ENCODE measurements around the gene PJA1.

The PJA1 gene

DNA sequence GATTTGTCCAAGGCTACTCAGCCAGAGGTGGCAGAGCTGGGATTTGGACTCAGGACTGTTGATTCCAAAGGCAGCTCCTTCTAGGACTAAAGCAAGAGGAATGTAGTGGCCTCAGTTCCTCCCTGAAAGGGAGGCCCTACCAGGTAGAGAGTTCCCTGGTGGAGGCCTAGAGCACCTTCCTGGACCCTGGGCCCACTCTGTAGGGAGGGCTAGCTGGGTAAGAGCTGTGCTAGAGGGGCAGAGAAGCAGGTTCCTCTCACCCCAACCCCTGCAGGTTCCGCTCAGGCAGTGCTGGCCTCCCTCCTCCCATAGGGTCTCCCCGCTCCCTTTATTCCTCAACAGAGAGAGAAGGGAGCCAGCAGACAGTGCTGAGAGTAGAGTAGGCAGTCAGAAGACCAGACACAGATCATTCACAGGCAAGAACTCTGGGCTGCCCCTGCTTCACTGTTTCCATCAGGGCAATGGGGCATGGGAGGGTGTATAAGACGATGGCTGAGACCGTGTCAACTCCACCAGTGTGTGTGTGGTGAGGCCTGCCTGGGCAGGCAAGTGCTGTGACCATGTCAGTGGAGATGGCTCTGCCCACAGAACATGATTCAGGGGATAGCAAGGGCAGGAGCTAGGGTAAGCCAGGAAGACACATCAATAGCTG is 12.4 kb upstream of the PJA1 start:
- Histone ChIP-seq H3K4me1 (ENCODE audit: insufficient read depth, low read length, severe bottlenecking) (no peaks in the 10 kb centered on the region), H3F3A (ENCODE audit: insufficient read depth, low read length) (no peaks in the 10 kb centered on the region), H3K27ac (ENCODE audit: low read depth, low read length, poor library complexity, severe bottlenecking) (no peak overlapping the region), H3K4me3 (ENCODE audit: low read depth, low read length, poor library complexity, severe bottlenecking) (no peak overlapping the region), H3K9ac (ENCODE audit: low read length) (no peak overlapping the region), H3K79me2 (ENCODE audit: insufficient read depth, low read length) (no peaks in the 10 kb centered on the region), H3K9me2 (ENCODE audit: low read depth, low read length) (no peaks in the 10 kb centered on the region), H4K20me1 (ENCODE audit: insufficient read depth, low read length) (no peaks in the 10 kb centered on the region), H2AFZ (ENCODE audit: low read length) (no peak overlapping the region), H3K27me3 (ENCODE audit: insufficient read depth, low read length) (no peaks in the 10 kb centered on the region), H3K4me2 (ENCODE audit: low read length) (no peak overlapping the region), H3K9me3 (ENCODE audit: low read length) (no peaks in the 10 kb centered on the region), H3K36me3 (ENCODE audit: insufficient read depth, low read length) (no peaks in the 10 kb centered on the region)
- TF ChIP-seq, protein P1, sequence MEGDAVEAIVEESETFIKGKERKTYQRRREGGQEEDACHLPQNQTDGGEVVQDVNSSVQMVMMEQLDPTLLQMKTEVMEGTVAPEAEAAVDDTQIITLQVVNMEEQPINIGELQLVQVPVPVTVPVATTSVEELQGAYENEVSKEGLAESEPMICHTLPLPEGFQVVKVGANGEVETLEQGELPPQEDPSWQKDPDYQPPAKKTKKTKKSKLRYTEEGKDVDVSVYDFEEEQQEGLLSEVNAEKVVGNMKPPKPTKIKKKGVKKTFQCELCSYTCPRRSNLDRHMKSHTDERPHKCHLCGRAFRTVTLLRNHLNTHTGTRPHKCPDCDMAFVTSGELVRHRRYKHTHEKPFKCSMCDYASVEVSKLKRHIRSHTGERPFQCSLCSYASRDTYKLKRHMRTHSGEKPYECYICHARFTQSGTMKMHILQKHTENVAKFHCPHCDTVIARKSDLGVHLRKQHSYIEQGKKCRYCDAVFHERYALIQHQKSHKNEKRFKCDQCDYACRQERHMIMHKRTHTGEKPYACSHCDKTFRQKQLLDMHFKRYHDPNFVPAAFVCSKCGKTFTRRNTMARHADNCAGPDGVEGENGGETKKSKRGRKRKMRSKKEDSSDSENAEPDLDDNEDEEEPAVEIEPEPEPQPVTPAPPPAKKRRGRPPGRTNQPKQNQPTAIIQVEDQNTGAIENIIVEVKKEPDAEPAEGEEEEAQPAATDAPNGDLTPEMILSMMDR (IDR thresholded peaks at IDR 0.05; ENCODE audit: low read length), result no peak

DNA sequence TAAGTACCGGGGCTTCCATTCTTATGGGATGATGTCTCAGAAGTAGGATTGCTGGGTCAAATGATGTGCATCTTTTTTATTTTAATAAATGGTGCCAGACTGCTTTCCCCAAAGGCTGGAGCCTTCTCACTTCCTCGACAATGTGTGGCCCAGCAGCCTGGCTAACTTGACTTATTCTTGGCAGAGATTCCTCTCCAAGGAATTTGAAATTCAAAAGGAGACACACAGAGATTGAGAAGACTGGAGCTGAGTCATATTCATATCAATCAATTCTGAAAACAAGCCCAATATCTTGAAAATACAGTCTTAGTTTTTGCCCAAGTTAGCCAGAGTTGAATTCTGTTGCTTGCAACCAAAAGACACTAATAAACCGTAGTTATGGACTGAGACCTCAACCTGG is 10.8 kb upstream of the PJA1 start:
- TF ChIP-seq, protein P1 (IDR thresholded peaks at IDR 0.05; ENCODE audit: low read length), result no peak
- TF ChIP-seq EZH2 (IDR thresholded peaks at IDR 0.05; ENCODE audit: borderline replicate concordance, low read length), result no peak
- Histone ChIP-seq H3K9me2 (ENCODE audit: low read depth, low read length) (no peaks in the 10 kb centered on the region), H3K9me3 (ENCODE audit: low read length) (no peaks in the 10 kb centered on the region)

DNA sequence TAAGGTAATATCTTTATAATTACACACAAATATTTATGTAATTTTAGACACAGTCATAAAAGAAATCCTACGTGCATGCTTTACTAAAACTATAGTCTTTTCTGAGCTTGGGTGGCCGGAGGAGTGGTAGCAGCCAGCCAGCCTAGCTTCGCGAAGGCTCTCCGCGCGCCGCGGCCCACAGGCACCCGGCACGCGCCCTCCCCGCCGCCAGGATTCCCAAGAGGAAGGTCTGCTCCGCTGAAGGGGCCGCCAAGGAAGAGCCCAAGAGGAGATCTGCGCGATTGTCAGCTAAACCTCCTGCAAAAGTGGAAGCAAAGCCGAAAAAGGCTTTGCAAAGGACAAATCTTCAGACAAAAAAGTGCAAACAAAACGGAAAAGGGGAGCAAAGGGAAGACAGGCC is 8.7 kb upstream of the PJA1 start:
- Histone ChIP-seq H3K36me3 (ENCODE audit: insufficient read depth, low read length) (no peaks in the 10 kb centered on the region), H2AFZ (ENCODE audit: low read length) (no peak overlapping the region), H3K9ac (ENCODE audit: low read length) (no peak overlapping the region), H4K20me1 (ENCODE audit: insufficient read depth, low read length) (no peaks in the 10 kb centered on the region), H3K9me2 (ENCODE audit: low read depth, low read length) (no peaks in the 10 kb centered on the region), H3K9me3 (ENCODE audit: low read length) (no peaks in the 10 kb centered on the region), H3K27me3 (ENCODE audit: insufficient read depth, low read length) (no peaks in the 10 kb centered on the region), H3K4me1 (ENCODE audit: insufficient read depth, low read length, severe bottlenecking) (no peaks in the 10 kb centered on the region), H3K4me2 (ENCODE audit: low read length) (no peak overlapping the region), H3K27ac (ENCODE audit: low read depth, low read length, poor library complexity, severe bottlenecking) (no peak overlapping the region), H3F3A (ENCODE audit: insufficient read depth, low read length) (no peaks in the 10 kb centered on the region), H3K79me2 (ENCODE audit: insufficient read depth, low read length) (no peaks in the 10 kb centered on the region), H3K4me3 (ENCODE audit: low read depth, low read length, poor library complexity, severe bottlenecking) (no peak overlapping the region)
- TF ChIP-seq EZH2 (IDR thresholded peaks at IDR 0.05; ENCODE audit: borderline replicate concordance, low read length), result no peak
- TF ChIP-seq, protein P1 (IDR thresholded peaks at IDR 0.05; ENCODE audit: low read length), result no peak

More for the DNA sequence above, 10.8 kb upstream of the PJA1 start:
- H3K4me1 ChIP-seq (ENCODE audit: insufficient read depth, low read length, severe bottlenecking), result no peaks in the 10 kb centered on the region
- H3K9ac ChIP-seq (ENCODE audit: low read length), result no peak overlapping the region
- no peaks in the 10 kb centered on the region for H3K79me2 ChIP-seq (ENCODE audit: insufficient read depth, low read length)
- H2AFZ ChIP-seq (ENCODE audit: low read length), result no peak overlapping the region
- H3F3A ChIP-seq (ENCODE audit: insufficient read depth, low read length), result no peaks in the 10 kb centered on the region
- H3K4me2 ChIP-seq (ENCODE audit: low read length), result no peak overlapping the region
- no peak overlapping the region for H3K27ac ChIP-seq (ENCODE audit: low read depth, low read length, poor library complexity, severe bottlenecking)
- no peaks in the 10 kb centered on the region for H3K27me3 ChIP-seq (ENCODE audit: insufficient read depth, low read length)
- no peaks in the 10 kb centered on the region for H4K20me1 ChIP-seq (ENCODE audit: insufficient read depth, low read length)
- H3K4me3 ChIP-seq (ENCODE audit: low read depth, low read length, poor library complexity, severe bottlenecking), result no peak overlapping the region
- H3K36me3 ChIP-seq (ENCODE audit: insufficient read depth, low read length), result no peaks in the 10 kb centered on the region

All from OCI-LY1 (cell line).